CD4-positive, alpha-beta memory T cell (primary cell): ENCODE measurements around the gene LAG3. TPM values are rescaled to one million over a fixed set of nuclear protein-coding genes. Genes with fewer than 3 reads are reported as not detected.

Experiments used
- CTCF ChIA-PET: fragments of 350-600 bp; sonication (Branson Sonifier 250); formaldehyde crosslinking; loops from one replicate; lab custom pipeline; 2021; ENCODE audit warnings: inconsistent platforms; ENCODE audit not compliant: partially characterized antibody; lab: Charles Lee
- POLR2A ChIA-PET: fragments of 350-600 bp; sonication (Branson Sonifier 250); formaldehyde crosslinking; loops from one replicate; lab custom pipeline; 2021; ENCODE audit not compliant: partially characterized antibody; lab: Charles Lee
- DNase-seq, 5 donors: peaks; one replicate each; pipeline versions ENCODE4 v3.0.0 to v3.0.0-alpha.2; 2020 to 2022; ENCODE audit warnings: mixed read lengths in 1 of 5
- H3K27ac ChIP-seq: one replicate; pipeline ENCODE4 v1.7.0; 2013; ENCODE audit warnings: low read depth, low read length
- H3K27me3 ChIP-seq: 2 replicates; pipeline ENCODE4 v1.7.0; 2013; ENCODE audit warnings: mild to moderate bottlenecking, low read length, moderate library complexity; ENCODE audit not compliant: insufficient read depth
- H3K36me3 ChIP-seq: 2 replicates; pipeline ENCODE4 v1.7.0; 2013; ENCODE audit warnings: mild to moderate bottlenecking, low read length, moderate library complexity; ENCODE audit not compliant: insufficient read depth
- H3K4me1 ChIP-seq: 2 replicates; pipeline ENCODE4 v1.7.0; 2013; ENCODE audit warnings: mild to moderate bottlenecking, low read length, moderate library complexity; ENCODE audit not compliant: insufficient read depth
- H3K4me3 ChIP-seq, 2 donors: one replicate each; pipeline ENCODE4 v1.7.0; 2013; ENCODE audit warnings: low read length in 2 of 2, mild to moderate bottlenecking in 1 of 2
- H3K9me3 ChIP-seq, 2 donors: one replicate each; pipeline ENCODE4 v1.7.0; 2013; ENCODE audit warnings: low read length in 2 of 2, control low read depth in 1 of 2; ENCODE audit not compliant: control insufficient read depth in 1 of 2
- H3K27ac Mint-ChIP-seq, 7 donors: one replicate each; pipeline ENCODE4 v1.8.0; 2020 to 2021; ENCODE audit warnings: mixed read lengths in 7 of 7, mild to moderate bottlenecking in 6 of 7, inconsistent platforms in 3 of 7, moderate library complexity in 3 of 7
- H3K27me3 Mint-ChIP-seq, 2 donors: one replicate each; pipeline ENCODE4 v1.8.0; 2020 to 2021; ENCODE audit warnings: mixed read lengths in 2 of 2
- H3K36me3 Mint-ChIP-seq, 2 donors: one replicate each; pipeline ENCODE4 v1.8.0; 2020 to 2021; ENCODE audit warnings: mixed read lengths in 2 of 2, inconsistent platforms in 1 of 2, mild to moderate bottlenecking in 1 of 2
- H3K4me1 Mint-ChIP-seq, 4 donors: one replicate each; pipeline ENCODE4 v1.8.0; 2020 to 2021; ENCODE audit warnings: mixed read lengths in 4 of 4, mild to moderate bottlenecking in 1 of 4
- H3K4me3 Mint-ChIP-seq, 8 donors: one replicate each; pipeline ENCODE4 v1.8.0; 2020 to 2021; ENCODE audit warnings: mixed read lengths in 8 of 8, mild to moderate bottlenecking in 7 of 8, moderate library complexity in 6 of 8, inconsistent platforms in 3 of 8
- H3K9me3 Mint-ChIP-seq, 8 donors: one replicate each; pipeline ENCODE4 v1.8.0; 2020 to 2021; ENCODE audit warnings: mixed read lengths in 8 of 8, mild to moderate bottlenecking in 5 of 8, inconsistent platforms in 3 of 8, moderate library complexity in 1 of 8
- intact Hi-C: fragments of 100-400 bp; cut with micrococcal nuclease; formaldehyde crosslinking; loops from one replicate; pipeline ENCODE4 v1.15.1; 2023
- polyA plus RNA-seq, 2 donors: library from polyadenylated mRNA; unstranded; fragments of 300-500 nt; fragmentation: Illumina TruSeq; gene quantifications; one replicate each; pipeline ENCODE4 v1.2.3, GENCODE V29; 2021
- total RNA-seq, 2 experiments: library from RNA; stranded (reverse); gene quantifications; one replicate each; pipeline ENCODE4 v1.2.3, GENCODE V29; 2021

The LAG3 gene
- total and polyA plus RNA-seq, 4 experiments from 2014 or later: 2.4 to 8.3 (median 4.4) TPM

- peak overlapping the region in 1 of 2 donors; percentile 17 for H3K4me3 ChIP-seq
- intact Hi-C loops: no loop called here
- Mint-ChIP-seq H3K27ac (peak overlapping the region in 6 of 7 donors; percentile 64 to 95 (median 79)), H3K9me3 (peaks cover 0 to 5% (median 0%) of the 10 kb centered on the region in 8 donors), H3K4me3 (peak overlapping the region; percentile 61 to 94 (median 83)), H3K27me3 (peaks cover 8 to 41% of the 10 kb centered on the region in 2 donors), H3K36me3 (peaks cover 0 to 3% of the 10 kb centered on the region in 2 donors), H3K4me1 (peaks cover 26 to 62% (median 47%) of the 10 kb centered on the region in 4 donors)
- peaks cover 17% of the 10 kb centered on the region for H3K27me3 ChIP-seq
- ChIA-PET CTCF (interaction anchor here (0.7 to 28.3 kb wide), 7 partner anchors 8 to 227 kb away, joined by 3 to 343 read pairs (median 4); partner anchors contain the start of genes CD4, GPR162, MLF2 and P3H3), POLR2A (interaction anchor here (1.3 to 5.4 kb wide), 10 partner anchors 8 to 99 kb away, joined by 4 to 44 read pairs (median 5); partner anchors contain the start of genes CD4, MLF2, P3H3 and PTMS)
- DNase-seq: no peak
- H3K36me3 ChIP-seq: no peaks in the 10 kb centered on the region
- H3K9me3 ChIP-seq: no peaks in the 10 kb centered on the region
- H3K27ac ChIP-seq: peak overlapping the region; percentile 18
- peaks cover 50% of the 10 kb centered on the region for H3K4me1 ChIP-seq
These were observed 1.5 kb downstream of the LAG3 start for GRCh38 chr12:6773590-6774351.

- no peaks in the 10 kb centered on the region for H3K9me3 ChIP-seq
- no peaks in the 10 kb centered on the region for H3K36me3 ChIP-seq
- Mint-ChIP-seq H3K4me3 (peak overlapping the region; percentile 47 to 94 (median 81)), H3K9me3 (peaks cover 0 to 5% (median 0%) of the 10 kb centered on the region in 8 donors), H3K36me3 (peaks cover 0 to 3% of the 10 kb centered on the region in 2 donors), H3K4me1 (peaks cover 30 to 70% (median 52%) of the 10 kb centered on the region in 4 donors), H3K27ac (peak overlapping the region; percentile 68 to 95 (median 89)), H3K27me3 (peaks cover 8 to 36% of the 10 kb centered on the region in 2 donors)
- H3K27ac ChIP-seq: peak overlapping the region; percentile 18
- peaks cover 54% of the 10 kb centered on the region for H3K4me1 ChIP-seq
- POLR2A ChIA-PET: interaction anchor here (1.3 to 5.4 kb wide), 11 partner anchors 8 to 98 kb away, joined by 4 to 44 read pairs (median 5); partner anchors contain the start of genes CD4, MLF2, P3H3 and PTMS
- peak in 3 of 5 donors; percentile 35 to 70 (median 43) for DNase-seq
- CTCF ChIA-PET: interaction anchor here (0.7 to 28.3 kb wide), 7 partner anchors 9 to 228 kb away, joined by 3 to 343 read pairs (median 4); partner anchors contain the start of genes CD4, GPR162, MLF2 and P3H3
- peak overlapping the region in 1 of 2 donors; percentile 16 for H3K4me3 ChIP-seq
- intact Hi-C loops: no loop called here
- H3K27me3 ChIP-seq: peaks cover 17% of the 10 kb centered on the region
These were observed 2.3 kb downstream of the LAG3 start for GRCh38 chr12:6774499-6775062.

- Mint-ChIP-seq H3K9me3 (peaks cover 0 to 5% (median 0%) of the 10 kb centered on the region in 8 donors), H3K4me1 (peaks cover 30 to 75% (median 56%) of the 10 kb centered on the region in 4 donors), H3K36me3 (peaks cover 0 to 3% of the 10 kb centered on the region in 2 donors), H3K4me3 (peak overlapping the region; percentile 10 to 94 (median 81)), H3K27me3 (peaks cover 8 to 36% of the 10 kb centered on the region in 2 donors), H3K27ac (peak overlapping the region; percentile 78 to 95 (median 89))
- POLR2A ChIA-PET: interaction anchor here (1.3 to 5.4 kb wide), 11 partner anchors 8 to 97 kb away, joined by 4 to 44 read pairs (median 5); partner anchors contain the start of genes CD4, MLF2, P3H3 and PTMS
- peak overlapping the region; percentile 18 for H3K27ac ChIP-seq
- H3K4me1 ChIP-seq: peaks cover 54% of the 10 kb centered on the region
- H3K9me3 ChIP-seq: no peaks in the 10 kb centered on the region
- CTCF ChIA-PET: interaction anchor here (1.9 to 28.3 kb wide), 6 partner anchors 9 to 53 kb away, joined by 5 to 343 read pairs (median 24); partner anchors contain the start of genes CD4, GPR162, MLF2 and P3H3
- no peak for DNase-seq
- intact Hi-C loops: no loop called here
- peaks cover 17% of the 10 kb centered on the region for H3K27me3 ChIP-seq
- H3K36me3 ChIP-seq: no peaks in the 10 kb centered on the region
- H3K4me3 ChIP-seq: no peak overlapping the region
These were observed 3.2 kb downstream of the LAG3 start for GRCh38 chr12:6775185-6776174.

GRCh38 chr12:6777386-6777785 lies 5.1 kb downstream of the LAG3 start:
- Histone ChIP-seq H3K27ac (no peak overlapping the region), H3K4me1 (peaks cover 39% of the 10 kb centered on the region), H3K36me3 (no peaks in the 10 kb centered on the region), H3K27me3 (peaks cover 17% of the 10 kb centered on the region), H3K9me3 (no peaks in the 10 kb centered on the region), H3K4me3 (no peak overlapping the region)
- Mint-ChIP-seq H3K27ac (peak overlapping the region in 4 of 7 donors; percentile 7 to 40 (median 23)), H3K27me3 (peaks cover 6 to 25% of the 10 kb centered on the region in 2 donors), H3K9me3 (peaks cover 0 to 3% (median 0%) of the 10 kb centered on the region in 8 donors), H3K4me3 (no peak overlapping the region), H3K4me1 (peaks cover 22 to 65% (median 45%) of the 10 kb centered on the region in 4 donors), H3K36me3 (peaks cover 0 to 3% of the 10 kb centered on the region in 2 donors)
- intact Hi-C loops: no loop called here
- ChIA-PET CTCF (interaction anchor here (1.1 to 28.3 kb wide), 7 partner anchors 9 to 175 kb away, joined by 3 to 343 read pairs (median 19); partner anchors contain the start of genes CD4, GPR162, MLF2 and P3H3), POLR2A (interaction anchor here (1.0 to 3.5 kb wide), 4 partner anchors 11 to 24 kb away, joined by 3 to 22 read pairs (median 12); partner anchors contain the start of genes CD4, MLF2 and PTMS)
- DNase-seq: no peak

GRCh38 chr12:6778217-6778573 lies 5.9 kb downstream of the LAG3 start:
- Histone ChIP-seq H3K4me3 (peak overlapping the region in 1 of 2 donors; percentile 58), H3K27ac (peak overlapping the region; percentile 6), H3K4me1 (peaks cover 31% of the 10 kb centered on the region), H3K27me3 (peaks cover 9% of the 10 kb centered on the region), H3K36me3 (no peaks in the 10 kb centered on the region), H3K9me3 (no peaks in the 10 kb centered on the region)
- peaks cover 0 to 3% of the 10 kb centered on the region in 2 donors for H3K36me3 Mint-ChIP-seq
- H3K9me3 Mint-ChIP-seq: peaks cover 0 to 3% (median 0%) of the 10 kb centered on the region in 8 donors
- CTCF ChIA-PET: interaction anchor here (0.6 to 28.3 kb wide), 19 partner anchors 8 to 215 kb away, joined by 3 to 343 read pairs (median 4); partner anchors contain the start of genes CD4, COPS7A, GPR162 and MLF2
- peak overlapping the region; percentile 49 to 98 (median 90) for H3K27ac Mint-ChIP-seq
- peak overlapping the region; percentile 67 to 97 (median 86) for H3K4me3 Mint-ChIP-seq
- no peak for DNase-seq
- peaks cover 6 to 24% of the 10 kb centered on the region in 2 donors for H3K27me3 Mint-ChIP-seq
- intact Hi-C loops: loop anchor here (2.0 kb wide), 1 partner anchor 215 kb away; no protein-coding TSS in a partner anchor
- peaks cover 21 to 62% (median 42%) of the 10 kb centered on the region in 4 donors for H3K4me1 Mint-ChIP-seq
- POLR2A ChIA-PET: interaction anchor here (0.6 to 3.5 kb wide), 8 partner anchors 10 to 175 kb away, joined by 3 to 22 read pairs (median 4); partner anchors contain the start of genes CD4, MLF2, PTMS and ZNF384
